ENCODE data around the gene SLC25A21. TPM values are rescaled to one million over a fixed set of nuclear protein-coding genes. Genes with fewer than 3 reads are reported as not detected.

Gene SLC25A21
- total RNA-seq, 1 experiment from 2014 or later, result 1.3 TPM

DNA sequence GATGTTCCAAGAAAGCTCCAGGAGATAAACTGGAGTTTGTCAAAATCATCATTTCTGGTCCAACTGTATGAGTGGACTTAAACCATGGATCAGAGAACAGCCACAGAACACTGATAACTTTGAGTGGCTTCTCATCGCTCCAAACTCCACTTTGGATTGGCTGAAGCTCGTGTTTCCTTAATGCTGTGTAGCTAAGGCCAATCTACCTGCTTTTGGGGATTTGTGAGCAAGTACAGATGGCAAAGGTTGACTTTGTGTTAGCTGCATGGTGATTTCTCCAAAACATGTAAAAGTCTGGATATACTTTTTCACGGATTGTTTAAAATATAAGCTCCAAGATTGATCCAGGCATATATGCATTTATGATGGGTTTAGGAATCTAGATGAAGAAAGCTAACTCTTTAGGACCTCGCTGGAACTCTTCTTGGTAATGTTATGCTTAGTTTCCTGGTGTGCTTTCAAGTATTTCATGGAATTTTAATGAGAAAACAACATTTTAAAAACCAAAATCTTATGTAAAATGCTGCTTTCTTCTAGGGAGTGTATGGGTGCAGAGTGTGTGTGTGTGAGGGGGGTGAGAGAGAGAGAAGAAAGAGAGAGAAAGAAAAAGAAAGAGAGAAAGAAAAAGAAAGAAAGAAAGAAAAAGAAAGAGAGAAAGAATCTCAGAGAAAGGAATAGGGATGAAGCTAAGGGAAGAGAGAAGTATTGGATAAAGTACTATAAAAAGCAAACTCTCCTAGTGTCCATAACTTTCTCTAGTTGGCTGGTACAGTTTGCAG, 522.3 kb downstream of the SLC25A21 start:
- DNase-seq (ENCODE audit: low read depth), result no peak
- in situ Hi-C loops (cut with HindIII; ENCODE audit: low pct_unique_long_range_greater_than_20kb, low sequenced_read_pairs), result no loop called here

GRCh38 chr14:36647824-36648753, 524.3 kb downstream of the SLC25A21 start:
- in situ Hi-C loops (cut with HindIII; ENCODE audit: low pct_unique_long_range_greater_than_20kb, low sequenced_read_pairs), result no loop called here
- peak; percentile 53 for DNase-seq (ENCODE audit: low read depth)

DNA sequence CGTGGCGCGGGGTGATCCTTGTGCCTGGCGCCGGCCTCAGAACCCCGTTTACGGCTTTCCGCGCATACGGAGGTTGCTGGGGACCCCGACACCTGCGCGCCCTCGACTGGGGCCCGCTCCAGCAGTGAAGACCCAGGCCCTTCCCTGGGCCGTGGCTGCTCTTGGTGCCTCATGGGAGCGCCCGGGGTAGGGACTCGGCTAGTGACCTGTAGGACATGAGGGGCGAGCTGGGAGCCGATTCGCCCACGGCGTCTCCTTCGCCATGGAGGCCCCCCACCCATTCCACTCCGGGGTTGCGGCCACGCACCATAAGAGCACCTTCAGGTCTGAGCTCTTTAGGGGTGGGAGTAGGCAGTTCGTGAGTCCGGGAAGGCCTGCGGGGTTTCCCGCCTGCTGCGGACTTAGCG, 525.0 kb downstream of the SLC25A21 start:
- in situ Hi-C loops (cut with HindIII; ENCODE audit: low pct_unique_long_range_greater_than_20kb, low sequenced_read_pairs), result no loop called here
- DNase-seq (ENCODE audit: low read depth), result no peak

DNA sequence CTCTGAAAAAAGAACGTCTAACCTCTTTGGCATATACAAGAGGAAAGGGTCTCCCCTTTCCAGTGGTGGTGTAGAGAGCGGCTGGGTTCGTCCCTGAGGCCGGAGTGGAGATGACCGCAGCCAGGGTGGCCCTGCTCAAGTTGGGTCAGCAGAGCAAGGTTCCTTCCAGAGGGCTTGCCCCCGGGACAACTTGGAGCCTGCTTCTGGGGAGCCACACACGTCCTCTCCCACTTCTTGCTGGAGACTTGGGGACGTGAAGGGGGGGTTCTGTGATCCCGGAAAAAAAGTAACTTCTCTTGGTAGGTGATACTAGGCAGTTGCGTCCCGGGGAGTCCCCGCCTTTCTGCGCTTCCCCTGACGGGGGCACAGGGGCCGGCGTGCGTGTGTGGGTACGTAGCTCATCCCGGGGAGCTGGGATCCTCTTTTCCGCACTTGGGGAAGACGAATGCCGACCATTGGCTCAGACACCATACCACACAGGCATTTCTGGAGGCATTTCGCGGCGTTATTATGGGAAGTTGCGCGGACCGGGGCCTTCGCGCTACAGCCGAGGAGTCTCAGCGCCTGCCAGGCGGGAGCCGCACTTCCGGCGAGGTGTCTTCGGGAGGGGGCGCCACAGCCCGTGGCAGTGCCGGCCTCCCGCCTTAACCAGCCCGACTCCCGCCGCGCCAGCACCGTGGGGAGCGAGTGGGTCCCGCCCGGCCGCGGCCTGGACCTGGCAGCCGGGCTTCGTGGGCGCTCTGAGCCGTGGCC, 525.6 kb downstream of the SLC25A21 start:
- in situ Hi-C loops (cut with HindIII; ENCODE audit: low pct_unique_long_range_greater_than_20kb, low sequenced_read_pairs), result no loop called here
- no peak for DNase-seq (ENCODE audit: low read depth)

DNA sequence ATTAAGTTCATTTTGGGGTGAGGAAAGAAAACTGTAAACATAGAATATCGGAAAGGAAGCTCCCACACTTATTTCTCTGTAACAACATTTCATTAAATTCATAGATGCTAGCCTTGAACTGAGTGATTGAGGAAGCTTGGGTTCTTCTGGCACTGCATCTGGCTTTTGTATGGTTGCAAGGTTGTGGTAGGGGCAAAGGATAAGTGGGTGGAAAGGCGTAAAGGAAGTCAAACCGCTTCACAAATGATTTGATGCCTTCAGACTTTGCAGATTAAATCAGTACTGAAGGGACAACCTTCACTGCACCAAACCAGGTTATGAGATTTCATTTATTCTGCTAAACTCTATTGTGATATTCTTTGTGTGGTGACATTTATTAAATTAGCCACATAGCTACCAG, 538.8 kb downstream of the SLC25A21 start:
- in situ Hi-C loops (cut with HindIII; ENCODE audit: low pct_unique_long_range_greater_than_20kb, low sequenced_read_pairs), result no loop called here
- DNase-seq (ENCODE audit: low read depth), result no peak

Other genes with a start within 250 kb of the SLC25A21 start
- gene MIPOL1, start 25.3 kb upstream of the SLC25A21 start, total RNA-seq (2014; rRNA removed; shearing (Covaris generic); ENCODE audit: low replicate concordance), result 10.5 and 28.3 TPM in 2 replicates

Measured in Caki2 (cell line).